ENCODE data around the gene DNTT.

DNTT gene

DNA sequence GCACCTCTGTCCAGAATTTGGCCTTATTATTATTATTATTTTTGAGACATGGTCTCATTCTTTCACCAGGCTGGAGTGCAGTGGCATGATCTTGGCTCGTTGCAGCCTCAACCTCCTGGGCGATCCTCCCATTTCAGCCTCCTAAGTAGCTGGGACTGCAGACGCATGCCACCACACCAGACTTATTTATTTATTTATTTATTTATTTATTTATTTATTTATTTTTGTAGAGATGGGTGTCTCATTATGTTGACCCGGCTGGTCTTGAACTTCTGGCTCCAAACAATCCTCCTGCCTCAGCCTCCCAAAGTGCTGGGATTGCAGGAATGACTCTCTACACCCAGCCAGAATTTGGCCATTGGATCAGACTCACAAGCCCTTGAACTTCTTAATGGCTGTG is 39.3 kb upstream of the DNTT start:
- DNase-seq (ENCODE audit: low read depth in 1 of 2, low spot score in 1 of 2): no peak
- TF ChIP-seq SPI1 (IDR thresholded peaks at IDR 0.05; ENCODE audit: borderline replicate concordance, low read depth): no peak
- TF ChIP-seq, protein P1, sequence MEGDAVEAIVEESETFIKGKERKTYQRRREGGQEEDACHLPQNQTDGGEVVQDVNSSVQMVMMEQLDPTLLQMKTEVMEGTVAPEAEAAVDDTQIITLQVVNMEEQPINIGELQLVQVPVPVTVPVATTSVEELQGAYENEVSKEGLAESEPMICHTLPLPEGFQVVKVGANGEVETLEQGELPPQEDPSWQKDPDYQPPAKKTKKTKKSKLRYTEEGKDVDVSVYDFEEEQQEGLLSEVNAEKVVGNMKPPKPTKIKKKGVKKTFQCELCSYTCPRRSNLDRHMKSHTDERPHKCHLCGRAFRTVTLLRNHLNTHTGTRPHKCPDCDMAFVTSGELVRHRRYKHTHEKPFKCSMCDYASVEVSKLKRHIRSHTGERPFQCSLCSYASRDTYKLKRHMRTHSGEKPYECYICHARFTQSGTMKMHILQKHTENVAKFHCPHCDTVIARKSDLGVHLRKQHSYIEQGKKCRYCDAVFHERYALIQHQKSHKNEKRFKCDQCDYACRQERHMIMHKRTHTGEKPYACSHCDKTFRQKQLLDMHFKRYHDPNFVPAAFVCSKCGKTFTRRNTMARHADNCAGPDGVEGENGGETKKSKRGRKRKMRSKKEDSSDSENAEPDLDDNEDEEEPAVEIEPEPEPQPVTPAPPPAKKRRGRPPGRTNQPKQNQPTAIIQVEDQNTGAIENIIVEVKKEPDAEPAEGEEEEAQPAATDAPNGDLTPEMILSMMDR (IDR thresholded peaks at IDR 0.05; ENCODE audit: insufficient read depth, low read length): no peak
- H3K4me3 ChIP-seq (replicated peaks; ENCODE audit: insufficient read depth, low read length): no peak overlapping the region
- H3K27ac ChIP-seq (replicated peaks): no peak overlapping the region
- H3K27me3 ChIP-seq (ENCODE audit: insufficient read depth, poor library complexity, severe bottlenecking): no peaks in the 10 kb centered on the region

DNA sequence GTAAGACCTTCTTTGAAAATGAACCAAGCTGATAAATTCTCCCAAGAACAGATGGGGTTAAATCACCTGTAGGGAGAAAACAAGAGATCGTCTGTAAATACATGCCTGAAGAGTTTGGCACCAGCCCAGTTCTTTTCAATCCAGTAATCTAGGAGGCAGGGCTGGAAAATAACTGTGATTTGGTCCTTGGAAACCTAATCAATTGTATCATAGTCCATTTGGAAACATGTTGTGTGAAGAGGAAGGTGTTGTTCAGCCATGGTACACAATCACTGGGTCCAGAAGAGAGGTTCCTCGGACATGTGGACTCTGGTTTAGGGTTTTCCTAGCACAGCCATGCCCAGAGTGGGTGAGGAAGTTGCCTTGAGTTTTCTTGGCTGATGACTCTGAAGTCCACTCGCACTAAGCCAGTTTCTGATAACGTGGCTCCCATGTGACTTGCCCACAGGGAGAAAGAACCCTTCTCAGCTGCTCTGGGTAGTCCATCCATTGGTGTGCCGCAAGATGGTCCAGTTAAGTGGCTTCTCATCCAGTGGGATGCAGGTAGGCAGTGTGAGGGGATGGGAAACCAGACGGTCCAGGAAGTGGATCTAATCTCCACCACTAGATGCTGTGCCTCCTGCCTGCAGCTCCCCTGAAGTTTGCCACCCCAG is 38.0 kb upstream of the DNTT start:
- Histone ChIP-seq H3K27ac (replicated peaks) (no peak overlapping the region), H3K27me3 (ENCODE audit: insufficient read depth, poor library complexity, severe bottlenecking) (no peaks in the 10 kb centered on the region), H3K4me3 (replicated peaks; ENCODE audit: insufficient read depth, low read length) (no peak overlapping the region)
- TF ChIP-seq POLR2AphosphoS5 (IDR thresholded peaks at IDR 0.05; ENCODE audit: low read depth) (no peak), SPI1 (IDR thresholded peaks at IDR 0.05; ENCODE audit: borderline replicate concordance, low read depth) (no peak), GABPA (IDR thresholded peaks at IDR 0.05; ENCODE audit: low read depth) (no peak)
- TF ChIP-seq, protein P2, sequence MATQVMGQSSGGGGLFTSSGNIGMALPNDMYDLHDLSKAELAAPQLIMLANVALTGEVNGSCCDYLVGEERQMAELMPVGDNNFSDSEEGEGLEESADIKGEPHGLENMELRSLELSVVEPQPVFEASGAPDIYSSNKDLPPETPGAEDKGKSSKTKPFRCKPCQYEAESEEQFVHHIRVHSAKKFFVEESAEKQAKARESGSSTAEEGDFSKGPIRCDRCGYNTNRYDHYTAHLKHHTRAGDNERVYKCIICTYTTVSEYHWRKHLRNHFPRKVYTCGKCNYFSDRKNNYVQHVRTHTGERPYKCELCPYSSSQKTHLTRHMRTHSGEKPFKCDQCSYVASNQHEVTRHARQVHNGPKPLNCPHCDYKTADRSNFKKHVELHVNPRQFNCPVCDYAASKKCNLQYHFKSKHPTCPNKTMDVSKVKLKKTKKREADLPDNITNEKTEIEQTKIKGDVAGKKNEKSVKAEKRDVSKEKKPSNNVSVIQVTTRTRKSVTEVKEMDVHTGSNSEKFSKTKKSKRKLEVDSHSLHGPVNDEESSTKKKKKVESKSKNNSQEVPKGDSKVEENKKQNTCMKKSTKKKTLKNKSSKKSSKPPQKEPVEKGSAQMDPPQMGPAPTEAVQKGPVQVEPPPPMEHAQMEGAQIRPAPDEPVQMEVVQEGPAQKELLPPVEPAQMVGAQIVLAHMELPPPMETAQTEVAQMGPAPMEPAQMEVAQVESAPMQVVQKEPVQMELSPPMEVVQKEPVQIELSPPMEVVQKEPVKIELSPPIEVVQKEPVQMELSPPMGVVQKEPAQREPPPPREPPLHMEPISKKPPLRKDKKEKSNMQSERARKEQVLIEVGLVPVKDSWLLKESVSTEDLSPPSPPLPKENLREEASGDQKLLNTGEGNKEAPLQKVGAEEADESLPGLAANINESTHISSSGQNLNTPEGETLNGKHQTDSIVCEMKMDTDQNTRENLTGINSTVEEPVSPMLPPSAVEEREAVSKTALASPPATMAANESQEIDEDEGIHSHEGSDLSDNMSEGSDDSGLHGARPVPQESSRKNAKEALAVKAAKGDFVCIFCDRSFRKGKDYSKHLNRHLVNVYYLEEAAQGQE (IDR thresholded peaks at IDR 0.05; ENCODE audit: insufficient replicate concordance, low read depth): no peak
- TF ChIP-seq, protein P1 (IDR thresholded peaks at IDR 0.05; ENCODE audit: insufficient read depth, low read length): no peak
- DNase-seq (ENCODE audit: low read depth in 1 of 2, low spot score in 1 of 2): no peak

DNA sequence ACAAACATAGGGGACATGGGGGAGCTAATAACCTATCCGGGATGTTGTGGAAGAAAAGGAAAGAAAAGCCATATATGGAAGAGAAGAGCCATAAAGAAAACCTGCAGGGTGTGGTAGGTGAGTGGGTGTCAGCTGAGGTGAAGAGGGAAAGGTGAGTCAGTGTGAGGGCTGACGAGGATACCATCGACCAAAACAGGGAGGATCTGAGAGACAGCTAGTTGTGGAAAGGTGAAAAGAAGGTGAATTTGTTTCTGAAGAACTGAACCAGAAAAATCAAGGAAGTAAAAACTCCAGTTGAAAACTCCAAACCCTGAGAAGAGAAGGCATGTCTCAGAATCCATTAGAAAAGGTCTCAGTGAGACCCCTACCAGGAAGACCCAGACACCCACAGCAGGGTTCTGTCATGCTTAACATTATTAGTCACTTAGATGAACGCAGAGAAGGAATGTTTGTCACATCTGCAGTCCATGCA is 37.0 kb upstream of the DNTT start:
- no peaks in the 10 kb centered on the region for H3K27me3 ChIP-seq (ENCODE audit: insufficient read depth, poor library complexity, severe bottlenecking)
- H3K4me3 ChIP-seq (replicated peaks; ENCODE audit: insufficient read depth, low read length): no peak overlapping the region
- no peak overlapping the region for H3K27ac ChIP-seq (replicated peaks)
- TF ChIP-seq SPI1 (IDR thresholded peaks at IDR 0.05; ENCODE audit: borderline replicate concordance, low read depth): no peak
- TF ChIP-seq GABPA (IDR thresholded peaks at IDR 0.05; ENCODE audit: low read depth): no peak
- no peak for TF ChIP-seq POLR2AphosphoS5 (IDR thresholded peaks at IDR 0.05; ENCODE audit: low read depth)
- TF ChIP-seq, protein P1 (IDR thresholded peaks at IDR 0.05; ENCODE audit: insufficient read depth, low read length): no peak
- TF ChIP-seq, protein P2 (IDR thresholded peaks at IDR 0.05; ENCODE audit: insufficient replicate concordance, low read depth): no peak
- DNase-seq (ENCODE audit: low read depth in 1 of 2, low spot score in 1 of 2): no peak

Data from HL-60 (cell line).